Cardiac fibroblast (primary cell): ENCODE measurements around the gene NPAT.

Experiments
- DNase-seq, 2 donors: peaks; one replicate each; pipeline versions ENCODE4 v3.0.0 to v3.0.0-alpha.2; 2010; ENCODE audit warnings: low read depth in 2 of 2
- H3K4me3 ChIP-seq, 2 donors: replicated peaks in 1 of 2; 1 replicate in 1 of 2; 2 replicates in 1 of 2; pipeline ENCODE4 v1.5.1; 2011; ENCODE audit warnings: low read depth in 2 of 2, low read length in 2 of 2, mild to moderate bottlenecking in 2 of 2, moderate library complexity in 1 of 2
- CTCF ChIP-seq: IDR thresholded peaks from one replicate; pipeline ENCODE4 v1.5.1; 2011; ENCODE audit warnings: low read depth, mild to moderate bottlenecking, low read length, inconsistent platforms

Gene NPAT

GRCh38 chr11:108210441-108210840, 12.0 kb downstream of the NPAT start:
- no peak for DNase-seq
- no peak for TF ChIP-seq CTCF
- no peak overlapping the region for H3K4me3 ChIP-seq

GRCh38 chr11:108207683-108208060, 14.8 kb downstream of the NPAT start:
- TF ChIP-seq CTCF: no peak
- H3K4me3 ChIP-seq: no peak overlapping the region
- DNase-seq: no peak

- no peak overlapping the region for H3K4me3 ChIP-seq
- no peak for DNase-seq
- no peak for TF ChIP-seq CTCF
Measured at GRCh38 chr11:108206969-108207682, 15.3 kb downstream of the NPAT start.

- DNase-seq: no peak
- H3K4me3 ChIP-seq: no peak overlapping the region
- TF ChIP-seq CTCF: no peak
Measured at GRCh38 chr11:108206171-108206570, 16.3 kb downstream of the NPAT start.

- no peak for DNase-seq
- TF ChIP-seq CTCF: no peak
- no peak overlapping the region for H3K4me3 ChIP-seq
Measured at GRCh38 chr11:108204929-108205499, 17.4 kb downstream of the NPAT start.

GRCh38 chr11:108204376-108204775, 18.1 kb downstream of the NPAT start:
- H3K4me3 ChIP-seq: no peak overlapping the region
- TF ChIP-seq CTCF: no peak
- no peak for DNase-seq
